DLD1 (cell line): Measurements from ENCODE around the gene RUFY4.
"Not testable (repeated sequence)": the region's sequence is repeated elsewhere in the genome, so short reads cannot be mapped to it uniquely, and the experiment has no call there.

Source experiments
- in situ Hi-C: cut with HindIII; loops from 2 replicates; pipeline ENCODE4 v1.10.0; 2017; ENCODE audit warnings: low sequenced_read_pairs

Gene RUFY4

GRCh38 chr2:218068721-218069334, at the start of gene RUFY4:
RUFY4 (plus strand) TSS chr2:218069253; CDS start chr2:218070606, 1,353 bp downstream.
- in situ Hi-C loops: not testable (repeated sequence)

- in situ Hi-C loops: no loop called here
These were observed 49.5 kb upstream of the RUFY4 start for GRCh38 chr2:218019411-218020060.

- in situ Hi-C loops: no loop called here
These were observed 48.8 kb upstream of the RUFY4 start for GRCh38 chr2:218020281-218020680.

GRCh38 chr2:218020966-218021535, 48.0 kb upstream of the RUFY4 start:
- in situ Hi-C loops: no loop called here

GRCh38 chr2:218021536-218022071, 47.4 kb upstream of the RUFY4 start:
- in situ Hi-C loops: no loop called here

- in situ Hi-C loops: no loop called here
These were observed 46.8 kb upstream of the RUFY4 start for GRCh38 chr2:218022131-218022850.

GRCh38 chr2:218022851-218023530, 46.1 kb upstream of the RUFY4 start:
- in situ Hi-C loops: no loop called here

GRCh38 chr2:218023636-218024035, 45.4 kb upstream of the RUFY4 start:
- in situ Hi-C loops: no loop called here

- in situ Hi-C loops: no loop called here
These were observed 44.7 kb upstream of the RUFY4 start for GRCh38 chr2:218024336-218024735.

GRCh38 chr2:218024871-218025270, 44.2 kb upstream of the RUFY4 start:
- in situ Hi-C loops: no loop called here

- in situ Hi-C loops: no loop called here
These were observed 42.8 kb upstream of the RUFY4 start for GRCh38 chr2:218026244-218026643.

GRCh38 chr2:218026676-218027425, 42.2 kb upstream of the RUFY4 start:
- in situ Hi-C loops: no loop called here

- in situ Hi-C loops: no loop called here
These were observed 41.4 kb upstream of the RUFY4 start for GRCh38 chr2:218027426-218028188.

- in situ Hi-C loops: no loop called here
These were observed 40.9 kb upstream of the RUFY4 start for GRCh38 chr2:218028189-218028495.

GRCh38 chr2:218028562-218029348, 40.3 kb upstream of the RUFY4 start:
- in situ Hi-C loops: no loop called here

GRCh38 chr2:218029366-218030360, 39.4 kb upstream of the RUFY4 start:
- in situ Hi-C loops: no loop called here

- in situ Hi-C loops: no loop called here
These were observed 38.5 kb upstream of the RUFY4 start for GRCh38 chr2:218030409-218031195.
